ENCODE measurements around the gene VCAN. TPM values are rescaled to one million over a fixed set of nuclear protein-coding genes. Genes with fewer than 3 reads are reported as not detected.

The VCAN gene
- total and polyA plus RNA-seq, 2 donors from 2014 or later: 2.1 to 226 TPM

DNA sequence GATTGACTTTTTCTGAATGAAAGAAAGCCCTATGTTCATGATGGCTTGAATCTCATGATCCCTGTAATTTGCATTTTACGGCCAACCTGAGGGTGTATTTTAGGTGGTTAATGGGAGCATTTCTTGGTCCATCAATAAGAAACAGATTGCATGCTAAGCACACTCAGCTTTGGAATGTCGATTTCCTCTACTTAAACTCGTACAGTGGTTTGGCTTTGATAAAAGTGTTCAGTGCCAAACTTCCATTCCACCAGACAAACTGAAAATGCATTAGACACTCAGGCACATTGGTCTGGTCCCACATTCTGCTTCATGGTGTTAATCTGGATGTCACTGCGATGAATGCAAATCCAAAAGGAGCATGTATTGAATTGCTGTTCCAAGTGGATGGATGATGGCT lies 77.0 kb downstream of the VCAN start:
- no peaks in the 10 kb centered on the region for H3K27me3 ChIP-seq (ENCODE audit: control insufficient read depth, insufficient read depth, low read length)
- FAIRE-seq (no peak), DNase-seq (no peak)
- no peaks in the 10 kb centered on the region for H3K4me1 ChIP-seq (ENCODE audit: control insufficient read depth in 2 of 3, insufficient read depth in 2 of 3, low read depth in 1 of 3, low read length in 3 of 3)
- TF ChIP-seq, protein P1, sequence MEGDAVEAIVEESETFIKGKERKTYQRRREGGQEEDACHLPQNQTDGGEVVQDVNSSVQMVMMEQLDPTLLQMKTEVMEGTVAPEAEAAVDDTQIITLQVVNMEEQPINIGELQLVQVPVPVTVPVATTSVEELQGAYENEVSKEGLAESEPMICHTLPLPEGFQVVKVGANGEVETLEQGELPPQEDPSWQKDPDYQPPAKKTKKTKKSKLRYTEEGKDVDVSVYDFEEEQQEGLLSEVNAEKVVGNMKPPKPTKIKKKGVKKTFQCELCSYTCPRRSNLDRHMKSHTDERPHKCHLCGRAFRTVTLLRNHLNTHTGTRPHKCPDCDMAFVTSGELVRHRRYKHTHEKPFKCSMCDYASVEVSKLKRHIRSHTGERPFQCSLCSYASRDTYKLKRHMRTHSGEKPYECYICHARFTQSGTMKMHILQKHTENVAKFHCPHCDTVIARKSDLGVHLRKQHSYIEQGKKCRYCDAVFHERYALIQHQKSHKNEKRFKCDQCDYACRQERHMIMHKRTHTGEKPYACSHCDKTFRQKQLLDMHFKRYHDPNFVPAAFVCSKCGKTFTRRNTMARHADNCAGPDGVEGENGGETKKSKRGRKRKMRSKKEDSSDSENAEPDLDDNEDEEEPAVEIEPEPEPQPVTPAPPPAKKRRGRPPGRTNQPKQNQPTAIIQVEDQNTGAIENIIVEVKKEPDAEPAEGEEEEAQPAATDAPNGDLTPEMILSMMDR (IDR thresholded peaks at IDR 0.05; ENCODE audit: borderline replicate concordance, extremely low read depth, insufficient read depth): no peak
- intact Hi-C loops (cut with DNase I): no loop called here
- H3K27ac ChIP-seq (ENCODE audit: low read depth in 2 of 2, low read length in 2 of 2): no peak overlapping the region
- no peak overlapping the region for H3K9ac ChIP-seq (ENCODE audit: low read length in 3 of 3)
- no peaks in the 10 kb centered on the region for H3K9me3 ChIP-seq (ENCODE audit: control insufficient read depth in 2 of 3, insufficient read depth in 1 of 3, low read length in 3 of 3)
- no peak overlapping the region for H3K4me3 ChIP-seq (ENCODE audit: low read length in 3 of 3)
- peaks cover 0 to 3% (median 0%) of the 10 kb centered on the region in 3 donors for H3K36me3 ChIP-seq (ENCODE audit: control insufficient read depth in 2 of 3, insufficient read depth in 3 of 3, low read length in 3 of 3)

DNA sequence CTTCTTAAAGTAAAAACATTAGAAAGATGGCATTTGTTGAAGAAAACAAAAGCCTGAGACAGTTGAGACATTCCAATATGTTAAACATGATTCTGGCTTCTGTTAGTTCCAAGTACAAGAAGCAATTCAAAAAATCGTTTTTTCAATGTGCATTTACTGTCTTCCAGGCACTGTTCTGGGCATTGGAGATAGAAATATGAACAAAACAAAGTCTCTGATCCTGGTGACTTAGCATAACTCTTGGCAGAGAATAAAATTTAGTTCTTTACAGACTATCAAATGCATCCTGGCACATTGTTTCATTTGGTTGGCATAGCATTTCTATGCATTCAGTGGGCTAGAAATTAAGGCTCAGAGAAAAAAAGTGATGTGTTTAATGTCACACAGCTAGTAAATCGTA lies 77.5 kb downstream of the VCAN start:
- Histone ChIP-seq H3K4me3 (ENCODE audit: low read length in 3 of 3) (no peak overlapping the region), H3K4me1 (ENCODE audit: control insufficient read depth in 2 of 3, insufficient read depth in 2 of 3, low read depth in 1 of 3, low read length in 3 of 3) (no peaks in the 10 kb centered on the region), H3K27me3 (ENCODE audit: control insufficient read depth, insufficient read depth, low read length) (no peaks in the 10 kb centered on the region), H3K36me3 (ENCODE audit: control insufficient read depth in 2 of 3, insufficient read depth in 3 of 3, low read length in 3 of 3) (peaks cover 0 to 3% (median 0%) of the 10 kb centered on the region in 3 donors), H3K9me3 (ENCODE audit: control insufficient read depth in 2 of 3, insufficient read depth in 1 of 3, low read length in 3 of 3) (no peaks in the 10 kb centered on the region), H3K27ac (ENCODE audit: low read depth in 2 of 2, low read length in 2 of 2) (no peak overlapping the region), H3K9ac (ENCODE audit: low read length in 3 of 3) (no peak overlapping the region)
- intact Hi-C loops (cut with DNase I): no loop called here
- FAIRE-seq: no peak
- DNase-seq: no peak
- TF ChIP-seq, protein P1 (IDR thresholded peaks at IDR 0.05; ENCODE audit: borderline replicate concordance, extremely low read depth, insufficient read depth): no peak

DNA sequence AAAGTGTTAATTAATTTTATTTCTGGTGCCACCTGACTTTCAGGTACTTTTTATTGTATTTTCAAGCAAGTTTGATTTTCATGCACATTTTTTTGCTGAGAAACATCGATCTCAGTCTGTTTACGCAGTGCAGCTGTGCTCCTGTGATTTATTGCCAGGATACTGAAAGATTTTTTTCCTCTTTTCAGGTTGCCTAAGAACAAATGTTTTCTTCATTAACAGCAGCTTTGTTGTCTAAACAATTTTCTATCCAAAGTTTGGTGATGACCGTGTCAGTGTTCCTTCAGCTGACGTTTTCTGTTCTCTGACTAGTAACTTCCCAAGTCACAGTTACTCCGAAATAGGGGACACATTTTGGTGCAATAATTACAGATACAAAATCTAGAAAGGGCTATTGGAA lies 78.1 kb downstream of the VCAN start:
- no peak for FAIRE-seq
- Histone ChIP-seq H3K27me3 (ENCODE audit: control insufficient read depth, insufficient read depth, low read length) (no peaks in the 10 kb centered on the region), H3K9me3 (ENCODE audit: control insufficient read depth in 2 of 3, insufficient read depth in 1 of 3, low read length in 3 of 3) (no peaks in the 10 kb centered on the region), H3K36me3 (ENCODE audit: control insufficient read depth in 2 of 3, insufficient read depth in 3 of 3, low read length in 3 of 3) (peaks cover 0 to 3% (median 0%) of the 10 kb centered on the region in 3 donors), H3K4me3 (ENCODE audit: low read length in 3 of 3) (no peak overlapping the region), H3K27ac (ENCODE audit: low read depth in 2 of 2, low read length in 2 of 2) (no peak overlapping the region), H3K9ac (ENCODE audit: low read length in 3 of 3) (no peak overlapping the region), H3K4me1 (ENCODE audit: control insufficient read depth in 2 of 3, insufficient read depth in 2 of 3, low read depth in 1 of 3, low read length in 3 of 3) (no peaks in the 10 kb centered on the region)
- intact Hi-C loops (cut with DNase I): no loop called here
- no peak for DNase-seq
- TF ChIP-seq, protein P1 (IDR thresholded peaks at IDR 0.05; ENCODE audit: borderline replicate concordance, extremely low read depth, insufficient read depth): no peak

DNA sequence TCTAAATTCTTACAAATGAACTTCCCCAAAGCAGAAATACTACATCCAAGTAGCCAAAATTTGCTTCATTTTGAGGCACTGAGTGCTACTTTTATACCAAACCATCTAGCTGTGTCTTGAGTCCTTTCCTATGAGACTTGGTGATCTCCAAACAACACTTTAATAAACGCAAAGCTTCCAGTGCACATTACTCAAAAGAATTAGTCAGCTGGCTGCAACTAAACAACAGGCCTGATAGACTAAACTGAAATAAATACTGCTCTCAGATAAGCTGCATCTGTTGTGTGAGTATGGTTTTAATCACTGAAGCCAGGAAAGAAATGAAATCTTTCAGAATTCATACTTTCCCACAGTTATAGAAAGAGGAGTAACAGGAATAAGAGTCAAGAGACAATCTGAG lies 80.3 kb downstream of the VCAN start:
- no peaks in the 10 kb centered on the region for H3K27me3 ChIP-seq (ENCODE audit: control insufficient read depth, insufficient read depth, low read length)
- intact Hi-C loops (cut with DNase I): no loop called here
- no peak overlapping the region for H3K9ac ChIP-seq (ENCODE audit: low read length in 3 of 3)
- TF ChIP-seq, protein P1 (IDR thresholded peaks at IDR 0.05; ENCODE audit: borderline replicate concordance, extremely low read depth, insufficient read depth): no peak
- no peak overlapping the region for H3K27ac ChIP-seq (ENCODE audit: low read depth in 2 of 2, low read length in 2 of 2)
- DNase-seq (peak in 2 of 5 donors; percentile 63 to 84), FAIRE-seq (no peak)
- no peaks in the 10 kb centered on the region for H3K4me1 ChIP-seq (ENCODE audit: control insufficient read depth in 2 of 3, insufficient read depth in 2 of 3, low read depth in 1 of 3, low read length in 3 of 3)
- peaks cover 0 to 3% (median 0%) of the 10 kb centered on the region in 3 donors for H3K36me3 ChIP-seq (ENCODE audit: control insufficient read depth in 2 of 3, insufficient read depth in 3 of 3, low read length in 3 of 3)
- H3K9me3 ChIP-seq (ENCODE audit: control insufficient read depth in 2 of 3, insufficient read depth in 1 of 3, low read length in 3 of 3): no peaks in the 10 kb centered on the region
- no peak overlapping the region for H3K4me3 ChIP-seq (ENCODE audit: low read length in 3 of 3)

Measured in kidney (tissue), 14 donors.